Measurements from ENCODE around the gene ACO1. TPM values are rescaled to one million over a fixed set of nuclear protein-coding genes. Genes with fewer than 3 reads are reported as not detected.

Gene ACO1
- total and polyA plus RNA-seq, 10 donors = 3.8 to 20.7 (median 17.8) TPM

- no peaks in the 10 kb centered on the region for H3K4me1 ChIP-seq
- whole genome bisulfite sequencing, 5 donors = 90 to 94% (median 92%) methylated on average over 7 of the region's 7 CpGs
- intact Hi-C loops (cut with DNase I; ENCODE audit: low total_unique reads) = no loop called here
- no peak overlapping the region for H3K4me3 ChIP-seq
- no peaks in the 10 kb centered on the region for H3K9me3 ChIP-seq
- H3K27me3 ChIP-seq (replicated peaks in 1 of 7) = no peaks in the 10 kb centered on the region
- H3K36me3 ChIP-seq = peaks cover 0 to 98% (median 39%) of the 10 kb centered on the region in 6 donors
- DNase-seq = no peak
- TF ChIP-seq POLR2A (IDR thresholded peaks at IDR 0.05) (no peak), POLR2AphosphoS5 (IDR thresholded peaks at IDR 0.05) (no peak), CTCF (IDR thresholded peaks at IDR 0.05 in 8 of 11, conservative IDR thresholded peaks at IDR 0.05 in 3 of 11) (no peak)
- H3K27ac ChIP-seq = no peak overlapping the region
These were observed 37.9 kb downstream of the ACO1 start for GRCh38 chr9:32422237-32422806.

GRCh38 chr9:32423371-32423770, 38.9 kb downstream of the ACO1 start:
- H3K27ac ChIP-seq = no peak overlapping the region
- no peak for TF ChIP-seq POLR2A (IDR thresholded peaks at IDR 0.05)
- TF ChIP-seq POLR2AphosphoS5 (IDR thresholded peaks at IDR 0.05) = no peak
- no peak for TF ChIP-seq CTCF (IDR thresholded peaks at IDR 0.05 in 8 of 11, conservative IDR thresholded peaks at IDR 0.05 in 3 of 11)
- no peak overlapping the region for H3K4me3 ChIP-seq
- WGBS, 5 donors = 85 to 95% (median 91%) methylated on average over 4 of the region's 4 CpGs
- intact Hi-C loops (cut with DNase I; ENCODE audit: low total_unique reads) = no loop called here
- peaks cover 0 to 97% (median 39%) of the 10 kb centered on the region in 6 donors for H3K36me3 ChIP-seq
- DNase-seq = no peak
- H3K27me3 ChIP-seq (replicated peaks in 1 of 7) = no peaks in the 10 kb centered on the region
- no peaks in the 10 kb centered on the region for H3K9me3 ChIP-seq
- H3K4me1 ChIP-seq = no peaks in the 10 kb centered on the region

GRCh38 chr9:32424616-32425015, 40.2 kb downstream of the ACO1 start:
- H3K9me3 ChIP-seq = no peaks in the 10 kb centered on the region
- DNase-seq = no peak
- H3K4me1 ChIP-seq = no peaks in the 10 kb centered on the region
- intact Hi-C loops (cut with DNase I; ENCODE audit: low total_unique reads) = no loop called here
- H3K4me3 ChIP-seq = no peak overlapping the region
- H3K36me3 ChIP-seq = peaks cover 0 to 97% (median 36%) of the 10 kb centered on the region in 6 donors
- TF ChIP-seq CTCF (IDR thresholded peaks at IDR 0.05 in 8 of 11, conservative IDR thresholded peaks at IDR 0.05 in 3 of 11) (no peak), POLR2AphosphoS5 (IDR thresholded peaks at IDR 0.05) (no peak), POLR2A (IDR thresholded peaks at IDR 0.05) (no peak)
- 77 to 88% (median 83%) methylated on average over 6 of the region's 6 CpGs for WGBS, 5 donors
- no peak overlapping the region for H3K27ac ChIP-seq
- H3K27me3 ChIP-seq (replicated peaks in 1 of 7) = no peaks in the 10 kb centered on the region

- H3K27me3 ChIP-seq (replicated peaks in 1 of 7) = no peaks in the 10 kb centered on the region
- no peak overlapping the region for H3K27ac ChIP-seq
- DNase-seq = no peak
- no peak for TF ChIP-seq POLR2A (IDR thresholded peaks at IDR 0.05)
- no peak for TF ChIP-seq POLR2AphosphoS5 (IDR thresholded peaks at IDR 0.05)
- TF ChIP-seq CTCF (IDR thresholded peaks at IDR 0.05 in 8 of 11, conservative IDR thresholded peaks at IDR 0.05 in 3 of 11) = no peak
- intact Hi-C loops (cut with DNase I; ENCODE audit: low total_unique reads) = no loop called here
- H3K4me1 ChIP-seq = no peaks in the 10 kb centered on the region
- WGBS, 5 donors = 82 to 90% (median 85%) methylated on average over 7 of the region's 7 CpGs
- no peak overlapping the region for H3K4me3 ChIP-seq
- no peaks in the 10 kb centered on the region for H3K9me3 ChIP-seq
- peaks cover 0 to 98% (median 38%) of the 10 kb centered on the region in 6 donors for H3K36me3 ChIP-seq
These were observed 42.0 kb downstream of the ACO1 start for GRCh38 chr9:32426278-32426939.

Measured in spleen (tissue), 11 donors.